Measurements from ENCODE around the gene ATP2B2.

- TF ChIP-seq POLR2A (IDR thresholded peaks at IDR 0.05; ENCODE audit: extremely low read depth, insufficient read length): no peak
- TF ChIP-seq, protein P1, sequence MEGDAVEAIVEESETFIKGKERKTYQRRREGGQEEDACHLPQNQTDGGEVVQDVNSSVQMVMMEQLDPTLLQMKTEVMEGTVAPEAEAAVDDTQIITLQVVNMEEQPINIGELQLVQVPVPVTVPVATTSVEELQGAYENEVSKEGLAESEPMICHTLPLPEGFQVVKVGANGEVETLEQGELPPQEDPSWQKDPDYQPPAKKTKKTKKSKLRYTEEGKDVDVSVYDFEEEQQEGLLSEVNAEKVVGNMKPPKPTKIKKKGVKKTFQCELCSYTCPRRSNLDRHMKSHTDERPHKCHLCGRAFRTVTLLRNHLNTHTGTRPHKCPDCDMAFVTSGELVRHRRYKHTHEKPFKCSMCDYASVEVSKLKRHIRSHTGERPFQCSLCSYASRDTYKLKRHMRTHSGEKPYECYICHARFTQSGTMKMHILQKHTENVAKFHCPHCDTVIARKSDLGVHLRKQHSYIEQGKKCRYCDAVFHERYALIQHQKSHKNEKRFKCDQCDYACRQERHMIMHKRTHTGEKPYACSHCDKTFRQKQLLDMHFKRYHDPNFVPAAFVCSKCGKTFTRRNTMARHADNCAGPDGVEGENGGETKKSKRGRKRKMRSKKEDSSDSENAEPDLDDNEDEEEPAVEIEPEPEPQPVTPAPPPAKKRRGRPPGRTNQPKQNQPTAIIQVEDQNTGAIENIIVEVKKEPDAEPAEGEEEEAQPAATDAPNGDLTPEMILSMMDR (IDR thresholded peaks at IDR 0.05; ENCODE audit: low read depth, low read length): no peak
These were observed 12.2 kb downstream of the ATP2B2 start for GRCh38 chr3:10493202-10493589.
